GM19239 (cell line): ENCODE data around the gene UBE2Z.
"Not testable (repeated sequence)": the region's sequence is repeated elsewhere in the genome, so short reads cannot be mapped to it uniquely, and the experiment has no call there.

ENCODE experiments used
- DNase-seq: peaks from one replicate; pipeline ENCODE4 v3.0.0; 2011; ENCODE audit warnings: low spot score; ENCODE audit not compliant: insufficient read length
- FAIRE-seq: peaks from 2 replicates; lab custom pipeline; 2011; peaks lifted over from hg19 to GRCh38; lab: Jason Lieb, UNC

UBE2Z gene

GRCh38 chr17:48908047-48908843, at the start of gene UBE2Z:
Gene UBE2Z (plus strand): TSS chr17:48908407. CDS start chr17:48908504, 97 bp downstream.
- DNase-seq (peak; percentile 96), FAIRE-seq (peak; percentile 97)

- no peak for DNase-seq
- FAIRE-seq, result no peak
These were observed 48.2 kb upstream of the UBE2Z start for GRCh38 chr17:48860034-48860433.

- no peak for FAIRE-seq
- no peak for DNase-seq
These were observed 47.8 kb upstream of the UBE2Z start for GRCh38 chr17:48860456-48860855.

GRCh38 chr17:48868916-48869500, 39.2 kb upstream of the UBE2Z start:
- DNase-seq, result no peak
- FAIRE-seq, result no peak

DNA sequence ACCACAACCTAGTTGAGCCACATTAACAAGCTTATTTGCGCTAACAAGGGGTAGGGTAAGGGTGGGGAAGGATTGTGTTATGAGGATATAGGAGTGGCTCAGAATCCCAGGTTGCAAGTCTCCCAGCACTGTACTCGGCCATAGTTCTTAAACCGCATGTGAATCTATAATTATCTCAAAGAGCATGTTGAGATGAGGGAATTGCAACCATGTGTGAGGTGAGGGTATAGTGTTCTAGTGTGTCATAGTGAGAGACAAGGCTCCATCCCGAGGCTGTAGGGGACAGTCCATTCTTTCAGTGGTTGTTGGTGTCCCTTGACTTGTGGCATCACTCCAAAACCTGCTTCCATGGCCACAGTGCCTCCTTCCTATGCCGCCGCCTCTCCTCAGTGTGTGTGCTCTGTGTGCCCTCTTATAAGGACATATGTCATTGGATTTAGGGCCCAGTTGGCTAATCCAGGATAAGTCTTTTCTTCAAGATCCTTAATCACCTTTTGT, 38.3 kb upstream of the UBE2Z start:
- no peak for DNase-seq
- no peak for FAIRE-seq

DNA sequence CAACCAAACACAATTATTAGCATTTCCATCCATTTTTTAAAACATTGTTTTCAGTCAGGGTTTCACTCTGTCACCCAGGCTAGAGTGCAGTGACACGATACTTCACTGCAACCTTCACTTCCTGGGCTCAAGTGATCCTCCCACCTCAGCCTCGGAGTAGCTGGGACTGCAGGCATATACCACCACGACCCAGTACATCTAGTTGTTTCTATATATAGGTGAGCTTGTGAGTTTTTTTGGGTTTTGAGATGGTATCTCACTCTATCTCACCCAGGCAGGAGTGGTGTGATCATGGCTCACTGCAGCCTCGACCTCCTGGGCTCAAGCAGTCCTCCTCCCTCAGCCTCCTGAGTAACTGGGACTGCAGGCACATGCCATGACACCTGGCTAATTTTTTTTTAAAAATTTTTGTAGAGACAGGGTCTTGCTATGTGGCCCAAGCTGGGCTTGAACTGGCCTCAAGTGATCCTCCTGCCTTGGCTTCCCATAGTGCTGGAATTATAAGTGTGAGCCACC, 37.1 kb upstream of the UBE2Z start:
- DNase-seq (no peak), FAIRE-seq (no peak)

- no peak for FAIRE-seq
These were observed 36.5 kb upstream of the UBE2Z start for GRCh38 chr17:48871551-48872351.

DNA sequence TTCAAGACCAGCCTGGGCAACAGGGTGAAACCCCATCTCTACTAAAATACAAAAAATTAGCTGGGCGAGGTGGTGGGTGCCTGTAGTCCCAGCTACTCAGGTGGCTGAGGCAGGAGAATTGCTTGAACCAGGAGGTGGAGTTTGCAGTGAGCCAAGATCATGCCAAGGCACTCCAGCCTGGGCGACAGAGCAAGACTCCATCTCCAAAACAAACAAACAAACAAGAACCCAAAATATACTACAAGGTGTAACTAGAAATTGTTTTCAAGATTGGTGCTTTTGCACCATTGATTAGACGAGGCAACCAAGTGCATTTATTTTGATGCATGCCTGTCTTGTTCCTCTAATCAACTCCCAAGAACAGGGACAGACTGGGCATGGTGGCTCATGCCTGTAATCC, 35.8 kb upstream of the UBE2Z start:
- not testable (repeated sequence) for FAIRE-seq, DNase-seq

More at GRCh38 chr17:48871551-48872351, 36.5 kb upstream of the UBE2Z start:
- DNase-seq, result no peak

DNA sequence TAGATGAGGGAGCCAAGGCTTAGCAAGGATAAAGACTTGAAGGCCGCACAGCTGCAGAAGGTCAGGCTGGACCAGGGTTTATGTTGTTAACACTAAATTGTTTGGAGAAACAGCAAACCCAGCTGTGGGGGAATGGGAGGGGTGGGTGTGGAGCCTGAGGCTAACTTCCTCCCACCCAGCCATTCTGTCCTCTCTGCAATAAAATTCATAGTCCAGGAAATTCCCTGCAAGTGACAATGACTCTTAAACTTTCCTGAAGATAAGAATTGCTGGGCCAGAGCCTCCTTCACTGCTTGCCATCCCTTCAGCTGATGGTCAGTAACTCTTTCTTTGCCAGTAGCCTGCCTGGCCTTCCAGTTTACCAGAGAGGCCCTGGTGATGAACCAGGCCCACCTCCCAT, 35.0 kb upstream of the UBE2Z start:
- DNase-seq (no peak), FAIRE-seq (no peak)

GRCh38 chr17:48873696-48874443, 34.3 kb upstream of the UBE2Z start:
- FAIRE-seq (no peak), DNase-seq (no peak)

DNA sequence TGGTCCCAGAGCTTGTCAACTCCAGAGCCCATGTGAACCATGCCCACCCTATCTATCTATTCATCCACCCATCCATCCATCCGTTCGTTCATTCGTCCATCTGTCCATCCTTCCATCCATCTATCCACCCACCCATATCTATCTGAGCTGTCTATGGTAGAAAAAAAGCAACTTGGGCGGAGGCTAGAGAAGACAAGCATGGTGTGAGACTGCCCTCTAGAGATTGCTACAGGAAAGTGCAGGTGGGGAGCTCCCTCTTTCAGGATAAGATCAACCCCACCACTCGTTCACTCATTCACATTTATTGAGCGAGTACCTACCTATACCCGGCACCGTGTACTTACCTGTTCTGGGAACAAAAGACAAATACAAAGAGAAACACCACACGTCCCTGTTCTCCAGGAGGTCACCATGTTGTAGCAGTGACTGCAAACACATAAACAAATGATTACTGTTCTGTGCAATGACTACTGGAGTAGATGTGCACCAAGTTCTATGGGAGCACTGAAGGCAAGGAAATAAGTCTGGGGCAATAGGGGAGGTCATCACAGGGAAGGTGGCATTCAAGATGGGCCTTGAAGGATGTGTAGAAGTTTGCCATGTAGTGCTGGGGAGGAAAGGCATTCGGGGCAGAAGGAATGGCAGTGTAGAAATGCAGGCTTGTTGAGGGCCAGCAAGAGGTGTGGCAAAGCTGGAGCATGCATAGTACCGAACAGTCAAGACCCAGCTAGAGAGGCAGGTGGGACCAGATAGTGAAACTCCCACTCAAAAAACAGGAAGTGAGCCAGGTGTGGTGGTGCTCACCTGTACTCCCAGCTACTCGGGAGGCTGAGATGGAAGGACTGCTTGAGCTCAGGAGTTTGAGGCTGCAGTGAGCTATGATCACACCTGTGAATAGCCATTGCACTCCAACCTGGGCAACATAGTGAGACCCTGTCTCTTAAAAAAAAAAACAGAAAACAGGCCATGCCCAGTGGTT, 29.0 kb upstream of the UBE2Z start:
- DNase-seq, result peak; percentile 72
- peak; percentile 88 for FAIRE-seq

DNA sequence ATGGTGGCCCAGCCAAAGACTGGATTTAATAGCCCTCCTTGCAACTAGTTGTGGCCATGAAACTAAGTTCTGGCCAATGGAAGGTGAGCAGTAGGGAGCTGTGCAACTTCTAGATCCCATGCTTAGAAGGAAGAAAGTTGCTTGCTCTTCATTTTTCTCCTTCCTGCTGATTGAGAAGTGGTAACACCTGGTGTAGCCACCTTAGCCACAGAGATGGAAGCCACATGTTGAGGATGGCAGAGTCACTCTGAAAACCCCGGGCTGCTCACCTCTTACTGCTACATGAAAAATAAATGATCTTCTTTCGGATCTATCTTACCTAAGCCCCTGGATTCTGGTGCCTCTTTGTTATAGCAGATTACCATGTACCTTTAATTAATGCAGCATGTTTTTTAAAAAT, 25.9 kb upstream of the UBE2Z start:
- no peak for DNase-seq
- no peak for FAIRE-seq

- no peak for FAIRE-seq
These were observed 25.0 kb upstream of the UBE2Z start for GRCh38 chr17:48883171-48883570.

DNA sequence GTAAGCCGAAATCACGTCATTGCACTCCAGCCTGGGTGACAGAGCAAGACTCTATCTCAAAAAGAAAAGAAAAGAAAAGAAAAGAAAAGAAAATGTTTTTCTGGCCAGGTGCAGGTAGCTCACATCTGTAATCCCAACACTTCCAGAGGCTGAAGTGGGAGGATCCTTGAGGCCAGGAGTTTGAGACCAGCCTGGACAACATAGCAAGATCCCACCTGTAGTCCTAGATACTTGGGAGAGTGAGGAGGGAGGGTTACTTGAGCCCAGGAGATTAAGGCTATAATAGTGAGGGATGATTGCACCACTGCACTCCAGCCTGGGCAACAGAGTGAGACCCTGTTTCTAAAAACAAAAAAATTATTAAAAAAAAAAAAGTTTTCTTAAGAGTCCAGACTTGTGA, 18.1 kb upstream of the UBE2Z start:
- DNase-seq, result no peak
- FAIRE-seq, result no peak

More at GRCh38 chr17:48883171-48883570, 25.0 kb upstream of the UBE2Z start:
- no peak for DNase-seq

GRCh38 chr17:48892940-48893645, 15.1 kb upstream of the UBE2Z start:
- DNase-seq, result peak; percentile 8
- no peak for FAIRE-seq

DNA sequence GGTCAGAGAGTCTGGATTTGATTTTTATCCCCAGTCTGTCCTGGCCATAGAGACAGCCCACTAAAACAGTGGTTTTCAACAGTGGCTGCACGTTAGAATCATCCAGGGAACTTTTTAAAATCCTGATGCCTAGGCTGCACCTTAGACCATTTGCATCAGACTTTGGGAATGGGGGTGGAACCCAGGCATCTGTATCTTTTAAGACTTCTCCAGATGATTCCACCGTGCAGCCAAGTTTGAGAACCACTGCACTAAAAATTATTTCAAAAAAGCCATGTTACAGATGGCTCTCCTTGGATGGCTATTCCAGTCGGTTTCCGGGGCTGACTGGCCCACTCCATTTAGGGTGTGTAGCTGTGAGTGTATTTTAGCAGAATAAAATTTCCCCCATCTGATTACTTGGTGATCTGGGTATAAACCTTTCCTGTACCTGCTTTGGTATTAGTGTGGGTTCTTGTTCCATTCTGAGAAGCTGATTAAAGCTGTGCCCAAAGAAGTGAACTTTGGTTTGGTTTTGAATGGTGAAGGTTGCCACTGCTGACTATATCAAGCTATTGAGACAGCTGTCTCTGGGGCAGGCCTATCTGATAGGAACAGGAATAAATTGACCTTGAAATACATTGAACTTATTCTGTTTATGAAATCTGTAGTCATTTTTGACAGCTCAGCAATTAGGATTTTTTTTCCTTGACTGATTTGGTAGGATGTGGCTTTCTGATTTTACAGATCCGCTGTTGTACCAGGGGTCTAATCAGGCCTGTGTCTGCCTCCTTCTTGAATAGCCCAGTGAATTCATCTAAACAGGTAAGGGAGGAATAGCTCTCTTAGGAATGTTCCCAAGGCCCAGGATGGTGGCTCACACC, 14.3 kb upstream of the UBE2Z start:
- DNase-seq (no peak), FAIRE-seq (no peak)

GRCh38 chr17:48894886-48895285, 13.3 kb upstream of the UBE2Z start:
- DNase-seq, result no peak
- FAIRE-seq, result no peak
